Kidney (tissue), 14 donors: ENCODE data around the gene GAL3ST2. TPM values are rescaled to one million over a fixed set of nuclear protein-coding genes. Genes with fewer than 3 reads are reported as not detected.
"Not testable (repeated sequence)": the region's sequence is repeated elsewhere in the genome, so short reads cannot be mapped to it uniquely, and the experiment has no call there.

ENCODE experiments used
- DNase-seq, 5 donors: peaks; one replicate each; pipeline ENCODE4 v3.0.0-alpha.2; 2013 to 2020
- FAIRE-seq: peaks from 2 replicates; lab custom pipeline; 2012; peaks lifted over from hg19 to GRCh38; lab: Jason Lieb, UNC
- H3K27ac ChIP-seq, 2 donors: one replicate each; pipeline ENCODE4 v1.7.0; 2013; ENCODE audit warnings: low read depth in 2 of 2, low read length in 2 of 2, inconsistent platforms in 1 of 2
- H3K27me3 ChIP-seq: one replicate; pipeline ENCODE4 v1.7.1; 2013; ENCODE audit warnings: low read length, inconsistent platforms; ENCODE audit not compliant: control insufficient read depth, insufficient read depth
- H3K36me3 ChIP-seq, 3 donors: one replicate each; pipeline versions ENCODE4 v1.7.0 to v1.7.1; 2013; ENCODE audit warnings: low read length in 3 of 3, control low read depth in 1 of 3, inconsistent platforms in 1 of 3; ENCODE audit not compliant: insufficient read depth in 3 of 3, control insufficient read depth in 2 of 3
- H3K4me1 ChIP-seq, 3 donors: one replicate each; pipeline versions ENCODE4 v1.7.0 to v1.7.1; 2013; ENCODE audit warnings: low read length in 3 of 3, inconsistent platforms in 1 of 3, low read depth in 1 of 3; ENCODE audit not compliant: control insufficient read depth in 2 of 3, insufficient read depth in 2 of 3
- H3K4me3 ChIP-seq, 3 donors: one replicate each; pipeline versions ENCODE4 v1.7.0 to v1.8.1; 2013; ENCODE audit warnings: low read length in 3 of 3, control low read depth in 1 of 3, inconsistent platforms in 1 of 3
- H3K9ac ChIP-seq, 3 donors: one replicate each; pipeline versions ENCODE4 v1.7.0 to v1.7.1; 2013; ENCODE audit warnings: low read length in 3 of 3, control low read depth in 1 of 3, inconsistent platforms in 1 of 3
- H3K9me3 ChIP-seq, 3 donors: one replicate each; pipeline versions ENCODE4 v1.7.0 to v1.7.1; 2013; ENCODE audit warnings: low read length in 3 of 3, control low read depth in 1 of 3, inconsistent platforms in 1 of 3; ENCODE audit not compliant: control insufficient read depth in 2 of 3, insufficient read depth in 1 of 3
- intact Hi-C: fragments of 100-400 bp; cut with DNase I; formaldehyde crosslinking; loops from one replicate; pipeline ENCODE4 v1.11.1; 2022
- polyA plus RNA-seq: library from polyadenylated mRNA; stranded (reverse); fragments of 350-450 nt; fragmentation: Illumina TruSeq; extraction: RNeasy Lipid Tissue Mini Kit (QIAGEN cat#74804); gene quantifications from one replicate; pipeline ENCODE4 v1.2.3, GENCODE V29; 2014; ENCODE audit warnings: low read depth, low replicate concordance; ENCODE audit not compliant: insufficient read depth
- total RNA-seq: library from RNA; stranded (reverse); fragmentation: NEBNext Ultra II Directional; extraction: Animal tissue kit (Norgen Biotek cat#: 25700); gene quantifications from one replicate; pipeline ENCODE4 v1.2.1, GENCODE V29; 2021
- TF ChIP-seq, protein P1 (sequence below): IDR thresholded peaks from 3 replicates; pipeline ENCODE4 v1.5.1; 2012; ENCODE audit warnings: mild to moderate bottlenecking, moderate library complexity, borderline replicate concordance; ENCODE audit not compliant: insufficient read depth; ENCODE audit errors: extremely low read depth
- donor health status: control.
- donor health status: control.
- donor health status: control.
- donor health status: control.
- donor health status: control.
- donor health status: DM: yes; HTN: yes; CAD: no.
- donor health status: Normal renal cell carcinoma (clear cell type).

GAL3ST2 gene
- total and polyA plus RNA-seq, 2 donors from 2014 or later, result 0.19 to 0.39 TPM

DNA sequence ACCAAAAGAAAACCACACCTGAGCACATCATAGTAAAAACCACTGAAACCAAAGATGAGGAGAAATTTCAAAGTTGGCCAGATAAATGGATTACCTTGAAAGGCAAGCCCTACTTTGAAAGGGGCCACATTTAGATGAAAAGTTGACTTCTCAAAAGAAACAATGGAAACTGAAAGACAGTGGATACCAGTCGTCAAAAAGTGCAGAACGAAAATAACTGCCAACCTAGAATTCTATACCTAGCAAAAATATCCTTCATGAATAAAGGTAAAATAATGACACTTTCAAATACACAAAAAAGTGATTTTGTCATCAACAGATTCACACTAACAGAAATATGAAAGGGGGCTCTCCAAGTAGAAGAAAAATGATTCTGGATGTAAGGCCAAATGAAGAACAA lies 50.8 kb downstream of the GAL3ST2 start:
- intact Hi-C loops, result no loop called here
- Histone ChIP-seq H3K4me1 (no peaks in the 10 kb centered on the region), H3K4me3 (no peak overlapping the region), H3K27ac (no peak overlapping the region), H3K9me3 (peaks cover 0 to 14% (median 2%) of the 10 kb centered on the region in 3 donors), H3K9ac (no peak overlapping the region), H3K27me3 (no peaks in the 10 kb centered on the region), H3K36me3 (no peaks in the 10 kb centered on the region)
- TF ChIP-seq, protein P1, sequence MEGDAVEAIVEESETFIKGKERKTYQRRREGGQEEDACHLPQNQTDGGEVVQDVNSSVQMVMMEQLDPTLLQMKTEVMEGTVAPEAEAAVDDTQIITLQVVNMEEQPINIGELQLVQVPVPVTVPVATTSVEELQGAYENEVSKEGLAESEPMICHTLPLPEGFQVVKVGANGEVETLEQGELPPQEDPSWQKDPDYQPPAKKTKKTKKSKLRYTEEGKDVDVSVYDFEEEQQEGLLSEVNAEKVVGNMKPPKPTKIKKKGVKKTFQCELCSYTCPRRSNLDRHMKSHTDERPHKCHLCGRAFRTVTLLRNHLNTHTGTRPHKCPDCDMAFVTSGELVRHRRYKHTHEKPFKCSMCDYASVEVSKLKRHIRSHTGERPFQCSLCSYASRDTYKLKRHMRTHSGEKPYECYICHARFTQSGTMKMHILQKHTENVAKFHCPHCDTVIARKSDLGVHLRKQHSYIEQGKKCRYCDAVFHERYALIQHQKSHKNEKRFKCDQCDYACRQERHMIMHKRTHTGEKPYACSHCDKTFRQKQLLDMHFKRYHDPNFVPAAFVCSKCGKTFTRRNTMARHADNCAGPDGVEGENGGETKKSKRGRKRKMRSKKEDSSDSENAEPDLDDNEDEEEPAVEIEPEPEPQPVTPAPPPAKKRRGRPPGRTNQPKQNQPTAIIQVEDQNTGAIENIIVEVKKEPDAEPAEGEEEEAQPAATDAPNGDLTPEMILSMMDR, result no peak
- FAIRE-seq (no peak), DNase-seq (no peak)

DNA sequence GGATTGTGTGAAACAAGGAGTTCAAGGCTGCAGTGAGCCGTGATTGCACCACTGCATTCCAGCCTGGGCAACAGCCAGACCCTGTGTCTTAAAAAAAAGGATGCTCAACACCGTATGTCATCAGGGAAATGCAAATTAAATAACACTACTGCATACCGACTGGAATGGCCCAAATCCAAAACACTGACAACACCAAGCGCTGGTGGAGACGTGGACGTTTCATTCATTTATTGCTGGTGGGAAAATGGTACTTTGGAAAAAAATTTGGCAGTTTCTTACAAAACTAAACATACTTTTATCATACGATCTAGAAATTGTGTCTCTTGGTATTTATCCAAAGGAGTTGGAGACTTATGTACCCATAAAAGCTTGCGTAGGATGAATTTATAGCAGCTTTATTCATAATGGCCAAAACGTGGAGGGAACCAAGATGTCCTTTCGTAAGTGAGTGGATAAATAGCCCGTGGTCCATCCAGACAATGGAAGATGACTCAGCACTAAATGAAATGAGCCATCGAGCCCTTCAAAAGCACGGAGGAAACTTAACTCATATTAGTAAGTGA lies 56.6 kb downstream of the GAL3ST2 start:
- no peak overlapping the region for H3K4me3 ChIP-seq
- TF ChIP-seq, protein P1, result no peak
- no peaks in the 10 kb centered on the region for H3K4me1 ChIP-seq
- intact Hi-C loops, result no loop called here
- no peak overlapping the region for H3K27ac ChIP-seq
- DNase-seq (peak in 3 of 5 donors; percentile 24 to 75 (median 65)), FAIRE-seq (no peak)
- H3K27me3 ChIP-seq, result no peaks in the 10 kb centered on the region
- H3K9ac ChIP-seq, result no peak overlapping the region
- no peaks in the 10 kb centered on the region for H3K9me3 ChIP-seq
- H3K36me3 ChIP-seq, result no peaks in the 10 kb centered on the region

DNA sequence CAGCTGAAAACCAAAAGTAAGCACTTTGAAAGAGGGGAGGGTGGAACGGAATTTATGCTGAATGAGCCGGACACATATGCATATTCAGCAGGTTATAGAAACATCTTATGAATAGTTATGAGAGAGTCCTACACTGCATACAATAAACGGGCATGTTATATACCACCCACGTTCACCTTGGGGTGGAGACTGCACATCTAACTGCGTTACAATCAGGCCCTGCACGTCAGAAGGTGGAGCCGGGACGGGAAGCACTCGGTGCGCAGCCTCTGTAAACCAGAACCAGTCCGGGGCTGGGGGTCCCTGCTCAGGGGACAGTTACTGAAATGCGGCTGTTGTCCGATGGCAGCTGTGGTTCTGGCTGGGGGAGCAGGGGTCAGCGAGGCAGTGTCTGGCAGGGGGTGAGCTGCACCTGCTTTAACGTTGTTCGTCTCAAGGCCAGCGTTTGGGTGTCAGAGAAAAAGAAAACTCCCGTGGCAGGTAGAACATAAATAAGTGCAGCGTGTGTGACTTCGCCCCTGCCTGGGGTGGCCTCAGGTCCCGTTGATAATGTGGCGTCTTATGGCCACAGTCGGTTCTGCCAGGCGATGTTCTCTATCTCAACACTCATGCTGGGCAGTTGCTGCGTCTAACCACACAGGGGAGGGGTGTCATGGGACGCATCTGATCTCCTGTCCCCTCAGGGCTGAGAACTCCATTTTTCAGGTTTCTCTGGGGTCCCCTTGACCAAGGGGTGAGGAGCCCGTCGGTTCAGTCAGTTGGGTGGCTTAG lies 57.3 kb downstream of the GAL3ST2 start:
- intact Hi-C loops, H3K9me3 ChIP-seq, H3K27ac ChIP-seq, H3K27me3 ChIP-seq, H3K36me3 ChIP-seq, DNase-seq, FAIRE-seq, H3K4me3 ChIP-seq, H3K4me1 ChIP-seq, H3K9ac ChIP-seq: not testable (repeated sequence)

DNA sequence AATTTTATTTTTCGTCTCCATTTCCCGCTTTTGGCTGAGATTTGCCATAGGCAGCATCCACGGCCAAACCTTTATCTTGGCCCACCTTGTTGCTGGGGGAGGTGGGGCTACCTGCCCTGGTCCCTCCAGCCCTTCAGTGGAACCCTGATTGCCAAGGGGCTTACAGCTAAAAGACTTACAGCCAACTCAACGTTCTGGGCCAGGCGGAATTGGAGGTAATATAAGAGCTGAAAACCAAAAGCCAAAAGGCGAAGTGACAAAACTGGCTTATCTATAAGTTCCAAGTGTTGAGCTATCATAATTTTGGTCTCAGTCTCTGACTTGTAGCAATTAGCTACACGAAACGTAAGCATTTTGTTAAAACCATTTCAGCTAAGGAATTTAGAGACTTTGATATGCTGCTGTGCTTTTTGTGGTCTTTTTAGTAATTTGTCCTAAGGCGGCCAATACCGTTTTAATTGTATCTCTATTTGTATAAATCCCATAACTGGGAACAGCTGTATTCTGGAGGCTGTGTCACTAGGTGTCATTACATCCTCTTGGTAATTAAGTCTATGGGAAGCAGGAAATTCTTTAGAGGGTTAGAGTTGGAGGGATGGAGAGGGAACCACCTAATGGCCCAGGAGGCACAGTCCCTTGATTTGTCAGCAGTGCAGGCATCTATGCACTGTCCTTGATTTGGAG lies 58.0 kb downstream of the GAL3ST2 start:
- intact Hi-C loops, result no loop called here
- Histone ChIP-seq H3K27me3 (no peaks in the 10 kb centered on the region), H3K36me3 (no peaks in the 10 kb centered on the region), H3K27ac (no peak overlapping the region), H3K9me3 (no peaks in the 10 kb centered on the region), H3K4me3 (no peak overlapping the region), H3K9ac (no peak overlapping the region), H3K4me1 (no peaks in the 10 kb centered on the region)
- FAIRE-seq (no peak), DNase-seq (no peak)
- TF ChIP-seq, protein P1, result no peak
